Ovary (tissue), 9 donors: ENCODE measurements around the gene DPYSL3. TPM values are rescaled to one million over a fixed set of nuclear protein-coding genes. Genes with fewer than 3 reads are reported as not detected.

Experiments
- DNase-seq, 5 donors: peaks; one replicate each; pipeline ENCODE4 v3.0.0-alpha.2; 2019 to 2020
- H3K27ac ChIP-seq, 2 donors: fragments of 200-600 bp; one replicate each; pipeline versions ENCODE4 v1.5.1 to v1.8.0; 2019 to 2022
- H3K27me3 ChIP-seq: fragments of 200-600 bp; one replicate; pipeline ENCODE4 v1.8.0; 2022
- H3K36me3 ChIP-seq: fragments of 200-600 bp; sonication (generic); one replicate; pipeline ENCODE4 v1.5.1; 2019
- H3K4me1 ChIP-seq: one replicate; pipeline ENCODE4 v1.8.1; 2013; ENCODE audit warnings: mild to moderate bottlenecking, moderate library complexity; ENCODE audit not compliant: insufficient read depth
- H3K4me3 ChIP-seq: fragments of 200-600 bp; sonication (generic); one replicate; pipeline ENCODE4 v1.5.1; 2017
- H3K9me3 ChIP-seq, 2 donors: fragments of 200-600 bp in 1 of 2; sonication (generic) in 1 of 2; one replicate each; pipeline versions ENCODE4 v1.5.1 to v1.8.1; 2013 to 2019; ENCODE audit warnings: mild to moderate bottlenecking in 1 of 2, moderate library complexity in 1 of 2
- EP300 ChIP-seq: sonication (generic); formaldehyde crosslinking; IDR thresholded peaks from one replicate; pipeline ENCODE4 v1.6.1; 2017; ENCODE audit warnings: antibody characterized with exemption
- POLR2A ChIP-seq: fragments of 450-650 bp; IDR thresholded peaks from one replicate; pipeline ENCODE4 v1.6.1; 2017; ENCODE audit warnings: antibody characterized with exemption, mild to moderate bottlenecking, moderate library complexity
- WGBS, 3 donors: extraction: QIAGEN DNeasy Blood & Tissue Kit in 1 of 3; methylation state at CpG; one replicate each; pipeline versions ENCODE4 v1.1.5 to v1.1.7; 2013 to 2017; 5-methylcytosine and 5-hydroxymethylcytosine counted together
- intact Hi-C, 4 donors: fragments of 100-400 bp; cut with DNase I; formaldehyde crosslinking; loops; one replicate each; pipeline versions ENCODE4 v1.11.0 to v1.15.1; 2022 to 2023
- polyA plus RNA-seq, 2 donors: library from polyadenylated mRNA; stranded (reverse); fragments of 200-250 nt in 1 of 2; fragments of 350-450 nt in 1 of 2; fragmentation: Illumina TruSeq in 1 of 2; extraction: RNeasy Lipid Tissue Mini Kit (QIAGEN cat#74804) in 1 of 2; gene quantifications; one replicate each; pipeline ENCODE4 v1.2.3, GENCODE V29; 2013 to 2014
- total RNA-seq, 7 donors: library from RNA; depleted of rRNA in 2 of 7; stranded (reverse); fragments of >200 nt in 2 of 7; fragmentation: NEBNext Ultra II Directional in 3 of 7; extraction: Animal tissue kit (Norgen Biotek cat#: 25700) in 3 of 7; gene quantifications; one replicate each; pipeline versions ENCODE4 v1.1.0 to v1.2.4, GENCODE V29; 2016 to 2023
- TF ChIP-seq, protein P1 (sequence below), 3 donors: fragments of 450-650 bp in 2 of 3; fragments of 200-600 bp in 1 of 3; IDR thresholded peaks; one replicate each; pipeline versions ENCODE4 v1.5.1 to v1.8.0; 2016 to 2022; ENCODE audit warnings: antibody characterized with exemption in 3 of 3, mild to moderate bottlenecking in 1 of 3
- donor health status: DM: no; HTN: no; CAD: no; lungs with moderate emphysema.
- donor health status: DM: no; HTN: no; CAD: no.
- donor health status: Bipolar disorder and iron deficiency.
- donor health status: DM: yes; HTN: yes; CAD: no.
- donor health status: DM: no; HTN: no; CAD: no.
- donor health status: DM: yes; HTN: yes; CAD: no.

The DPYSL3 gene
- total and polyA plus RNA-seq, 9 donors: 77.9 to 606 (median 158) TPM

DNA sequence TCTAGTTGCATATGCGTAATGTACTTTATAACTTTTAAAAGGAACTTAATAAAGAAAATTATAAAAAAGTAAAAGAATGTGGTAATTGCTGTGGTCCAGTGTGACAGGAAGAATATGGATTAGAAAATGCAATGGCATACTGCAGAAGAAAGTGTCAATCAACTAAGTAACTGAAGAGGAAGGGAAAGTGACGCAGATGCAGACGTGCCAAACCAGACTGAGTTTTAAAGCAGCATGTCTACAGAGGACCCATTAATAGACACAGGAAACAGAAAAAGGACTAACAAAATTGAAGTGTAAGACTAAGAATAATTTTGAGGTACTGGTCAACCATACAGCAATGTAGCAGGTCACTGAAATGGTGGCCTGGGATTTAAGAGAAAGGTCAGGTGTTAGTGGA lies 73.3 kb downstream of the DPYSL3 start:
- Histone ChIP-seq H3K9me3 (no peaks in the 10 kb centered on the region), H3K4me3 (no peak overlapping the region), H3K36me3 (no peaks in the 10 kb centered on the region), H3K27ac (no peak overlapping the region), H3K4me1 (peaks cover 34% of the 10 kb centered on the region), H3K27me3 (no peaks in the 10 kb centered on the region)
- 88 to 95% (median 90%) methylated on average over 3 of the region's 3 CpGs for WGBS, 3 donors
- intact Hi-C loops: no loop called here
- TF ChIP-seq EP300 (no peak), POLR2A (no peak)
- TF ChIP-seq, protein P1, sequence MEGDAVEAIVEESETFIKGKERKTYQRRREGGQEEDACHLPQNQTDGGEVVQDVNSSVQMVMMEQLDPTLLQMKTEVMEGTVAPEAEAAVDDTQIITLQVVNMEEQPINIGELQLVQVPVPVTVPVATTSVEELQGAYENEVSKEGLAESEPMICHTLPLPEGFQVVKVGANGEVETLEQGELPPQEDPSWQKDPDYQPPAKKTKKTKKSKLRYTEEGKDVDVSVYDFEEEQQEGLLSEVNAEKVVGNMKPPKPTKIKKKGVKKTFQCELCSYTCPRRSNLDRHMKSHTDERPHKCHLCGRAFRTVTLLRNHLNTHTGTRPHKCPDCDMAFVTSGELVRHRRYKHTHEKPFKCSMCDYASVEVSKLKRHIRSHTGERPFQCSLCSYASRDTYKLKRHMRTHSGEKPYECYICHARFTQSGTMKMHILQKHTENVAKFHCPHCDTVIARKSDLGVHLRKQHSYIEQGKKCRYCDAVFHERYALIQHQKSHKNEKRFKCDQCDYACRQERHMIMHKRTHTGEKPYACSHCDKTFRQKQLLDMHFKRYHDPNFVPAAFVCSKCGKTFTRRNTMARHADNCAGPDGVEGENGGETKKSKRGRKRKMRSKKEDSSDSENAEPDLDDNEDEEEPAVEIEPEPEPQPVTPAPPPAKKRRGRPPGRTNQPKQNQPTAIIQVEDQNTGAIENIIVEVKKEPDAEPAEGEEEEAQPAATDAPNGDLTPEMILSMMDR (IDR thresholded peaks at IDR 0.05): no peak
- DNase-seq: no peak

DNA sequence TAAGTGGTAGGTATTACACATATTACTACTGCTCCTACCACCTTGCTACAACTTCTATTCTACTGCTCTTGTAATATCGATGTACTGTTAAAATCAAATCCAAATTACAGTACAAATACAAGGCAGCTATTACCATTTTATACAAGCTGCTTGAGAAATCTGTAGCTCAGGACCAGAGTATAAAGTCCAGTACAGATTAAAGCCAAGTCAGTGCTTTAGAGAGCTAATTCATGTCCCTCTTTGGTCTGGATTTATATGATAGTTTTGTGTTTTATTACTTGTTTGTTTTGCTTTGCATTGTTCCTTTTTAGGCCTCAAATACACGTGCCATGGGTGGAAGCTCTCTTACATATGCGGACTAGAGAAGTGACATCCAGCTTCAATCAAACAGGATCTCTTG lies 75.8 kb downstream of the DPYSL3 start:
- WGBS, 3 donors: 71 to 73% (median 72%) methylated on average over 3 of the region's 3 CpGs
- Histone ChIP-seq H3K4me1 (peaks cover 31% of the 10 kb centered on the region), H3K9me3 (no peaks in the 10 kb centered on the region), H3K27me3 (no peaks in the 10 kb centered on the region), H3K36me3 (no peaks in the 10 kb centered on the region), H3K27ac (no peak overlapping the region), H3K4me3 (no peak overlapping the region)
- intact Hi-C loops: no loop called here
- no peak for DNase-seq
- no peak for TF ChIP-seq EP300
- TF ChIP-seq POLR2A: no peak
- TF ChIP-seq, protein P1 (IDR thresholded peaks at IDR 0.05): no peak

GRCh38 chr5:147432323-147432722 lies 77.5 kb downstream of the DPYSL3 start:
- TF ChIP-seq, protein P1 (IDR thresholded peaks at IDR 0.05): no peak
- TF ChIP-seq EP300 (no peak), POLR2A (no peak)
- intact Hi-C loops: no loop called here
- Histone ChIP-seq H3K27ac (no peak overlapping the region), H3K36me3 (no peaks in the 10 kb centered on the region), H3K4me3 (no peak overlapping the region), H3K4me1 (peaks cover 34% of the 10 kb centered on the region), H3K9me3 (no peaks in the 10 kb centered on the region), H3K27me3 (no peaks in the 10 kb centered on the region)
- no peak for DNase-seq
- 15 to 25% (median 21%) methylated on average over 4 of the region's 4 CpGs for WGBS, 3 donors

GRCh38 chr5:147431586-147431985 lies 78.3 kb downstream of the DPYSL3 start:
- WGBS, 3 donors: 46 to 55% (median 50%) methylated on average over 3 of the region's 3 CpGs
- Histone ChIP-seq H3K4me1 (peaks cover 31% of the 10 kb centered on the region), H3K27me3 (no peaks in the 10 kb centered on the region), H3K27ac (no peak overlapping the region), H3K36me3 (no peaks in the 10 kb centered on the region), H3K9me3 (no peaks in the 10 kb centered on the region), H3K4me3 (no peak overlapping the region)
- TF ChIP-seq EP300: no peak
- intact Hi-C loops: no loop called here
- DNase-seq: no peak

- 56 to 81% (median 79%) methylated on average over 2 of the region's 2 CpGs for WGBS, 3 donors
- no peaks in the 10 kb centered on the region for H3K27me3 ChIP-seq
- H3K9me3 ChIP-seq: no peaks in the 10 kb centered on the region
- H3K36me3 ChIP-seq: no peaks in the 10 kb centered on the region
- H3K27ac ChIP-seq: no peak overlapping the region
- TF ChIP-seq POLR2A (no peak), EP300 (no peak)
- TF ChIP-seq, protein P1 (IDR thresholded peaks at IDR 0.05): no peak
- H3K4me3 ChIP-seq: no peak overlapping the region
- H3K4me1 ChIP-seq: peaks cover 35% of the 10 kb centered on the region
- intact Hi-C loops: no loop called here
- no peak for DNase-seq
These were observed 79.2 kb downstream of the DPYSL3 start for GRCh38 chr5:147430628-147431027.
